Endothelial cell of umbilical vein (primary cell): ENCODE results near the gene AMER2. TPM values are rescaled to one million over a fixed set of nuclear protein-coding genes. Genes with fewer than 3 reads are reported as not detected.

Source experiments
- BruUV-seq: library from RNA; stranded (reverse); fragments of 400-500 nt; replicated peaks from 2 replicates; lab custom pipeline; 2021; lab: Mats Ljungman, UMichigan
- CTCF ChIA-PET: fragments of 300-600, 350-600 bp; sonication (Branson Sonifier 250); formaldehyde crosslinking; loops from one replicate; lab custom pipeline; 2021; ENCODE audit warnings: antibody characterized with exemption, inconsistent platforms; lab: Charles Lee
- POLR2A ChIA-PET: fragments of 300-600, 350-600 bp; sonication (Branson Sonifier 250); formaldehyde crosslinking; loops from one replicate; lab custom pipeline; 2021; ENCODE audit warnings: antibody characterized with exemption, inconsistent platforms; lab: Charles Lee
- DNase-seq: peaks from one replicate; pipeline ENCODE4 v3.0.0-alpha.2; 2011; ENCODE audit warnings: low read depth, low spot score
- FAIRE-seq: peaks from 2 replicates; lab custom pipeline; 2011; peaks lifted over from hg19 to GRCh38; lab: Jason Lieb, UNC
- H2AFZ ChIP-seq: 2 replicates; pipeline ENCODE4 v1.6.0; 2012; ENCODE audit warnings: low read depth, low read length, control low read depth, inconsistent platforms
- H3K27ac ChIP-seq: 2 replicates; pipeline ENCODE4 v1.5.1; 2011; ENCODE audit warnings: low read depth, mild to moderate bottlenecking, control low read depth, low read length, moderate library complexity; ENCODE audit not compliant: insufficient read depth
- H3K27me3 ChIP-seq, 2 experiments: 2 replicates each; pipeline versions ENCODE4 v1.6.0 to v1.6.1; 2011; ENCODE audit warnings: low read length in 2 of 2, mixed read lengths in 1 of 2; ENCODE audit not compliant: control insufficient read depth in 2 of 2, insufficient read depth in 2 of 2
- H3K36me3 ChIP-seq, 2 experiments: 2 replicates in 1 of 2; 3 replicates in 1 of 2; pipeline ENCODE4 v1.5.1; 2011; ENCODE audit warnings: low read length in 2 of 2, mild to moderate bottlenecking in 1 of 2, moderate library complexity in 1 of 2; ENCODE audit not compliant: control insufficient read depth in 2 of 2, insufficient read depth in 2 of 2; ENCODE audit errors: extremely low read depth in 1 of 2
- H3K4me1 ChIP-seq: 3 replicates; pipeline ENCODE4 v1.5.1; 2011; ENCODE audit warnings: mild to moderate bottlenecking, low read length; ENCODE audit not compliant: control insufficient read depth, insufficient read depth; ENCODE audit errors: extremely low read depth
- H3K4me2 ChIP-seq: 2 replicates; pipeline ENCODE4 v1.6.1; 2011; ENCODE audit warnings: low read length, control low read depth, mixed read lengths; ENCODE audit not compliant: insufficient read depth
- H3K4me3 ChIP-seq, 3 experiments: fragments of 200-600 bp in 1 of 3; sonication (generic), shearing (Covaris generic) in 1 of 3; replicated peaks in 1 of 3; 2 replicates each; pipeline ENCODE4 v1.5.1; 2011 to 2016; ENCODE audit warnings: control low read depth in 3 of 3, low read length in 3 of 3, mild to moderate bottlenecking in 2 of 3, inconsistent platforms in 1 of 3, low read depth in 1 of 3, moderate library complexity in 1 of 3; ENCODE audit not compliant: insufficient read depth in 1 of 3
- H3K79me2 ChIP-seq: 2 replicates; pipeline ENCODE4 v1.6.0; 2012; ENCODE audit warnings: low read length, inconsistent platforms; ENCODE audit not compliant: control insufficient read depth, insufficient read depth
- H3K9ac ChIP-seq: replicated peaks from 2 replicates; pipeline ENCODE3; 2011; ENCODE audit warnings: low read length, control low read depth; ENCODE audit not compliant: insufficient read depth; ENCODE audit errors: extremely low read depth
- H3K9me1 ChIP-seq: replicated peaks from 3 replicates; pipeline ENCODE4 v1.6.0; 2011; ENCODE audit warnings: mild to moderate bottlenecking, low read length; ENCODE audit not compliant: control insufficient read depth, insufficient read depth; ENCODE audit errors: extremely low read depth
- H3K9me3 ChIP-seq: replicated peaks from 2 replicates; pipeline ENCODE4 v1.5.1; 2012; ENCODE audit warnings: low read length, inconsistent platforms; ENCODE audit not compliant: control insufficient read depth, insufficient read depth
- H4K20me1 ChIP-seq: replicated peaks from 2 replicates; pipeline ENCODE3; 2011; ENCODE audit warnings: mild to moderate bottlenecking, low read length; ENCODE audit not compliant: control insufficient read depth, insufficient read depth; ENCODE audit errors: extremely low read depth
- EZH2 ChIP-seq: IDR thresholded peaks from 2 replicates; pipeline ENCODE4 v1.6.1; 2012; ENCODE audit warnings: borderline replicate concordance, low read depth, mild to moderate bottlenecking, moderate library complexity, low read length, inconsistent platforms; ENCODE audit not compliant: severe bottlenecking
- FOS ChIP-seq: IDR thresholded peaks from 2 replicates; pipeline ENCODE4 v1.6.1; 2011; ENCODE audit warnings: mild to moderate bottlenecking, low read length, moderate library complexity, borderline replicate concordance; ENCODE audit not compliant: insufficient read depth
- GATA2 ChIP-seq: IDR thresholded peaks from 2 replicates; pipeline ENCODE4 v1.7.0; 2011; ENCODE audit warnings: low read depth, mild to moderate bottlenecking, moderate library complexity, mixed read lengths, low read length; ENCODE audit not compliant: insufficient read length, insufficient read depth
- JUN ChIP-seq: IDR thresholded peaks from 2 replicates; pipeline ENCODE4 v1.6.1; 2011; ENCODE audit warnings: borderline replicate concordance, low read depth; ENCODE audit not compliant: insufficient read length, insufficient read depth
- MYC ChIP-seq: IDR thresholded peaks from one replicate; pipeline ENCODE4 v1.6.1; 2011; ENCODE audit warnings: mild to moderate bottlenecking, low read depth, low read length
- POLR2A ChIP-seq: IDR thresholded peaks from 2 replicates; pipeline ENCODE4 v1.6.1; 2012; ENCODE audit warnings: low read depth, mild to moderate bottlenecking, control low read depth, low read length
- POLR2AphosphoS5 ChIP-seq: IDR thresholded peaks from 2 replicates; pipeline ENCODE4 v1.6.1; 2012; ENCODE audit warnings: low read depth, mild to moderate bottlenecking, control low read depth, low read length, moderate library complexity; ENCODE audit not compliant: insufficient read depth
- dilution Hi-C: fragments of 300-500 bp; cut with MboI; formaldehyde crosslinking; loops from one replicate; pipeline ENCODE4 v1.15.0; 2019; ENCODE audit warnings: low sequenced_read_pairs; ENCODE audit not compliant: extremely low pct_ligation_motif_present
- intact Hi-C: fragments of 100-400 bp; cut with micrococcal nuclease; formaldehyde crosslinking; loops from one replicate; pipeline ENCODE4 v1.10.0; 2022
- polyA plus RNA-seq, 4 experiments: library from polyadenylated mRNA; depleted of rRNA in 3 of 4; stranded (reverse) in 3 of 4; unstranded in 1 of 4; fragments of >200 nt; gene quantifications; 2 replicates each; pipeline versions ENCODE4 v1.2.1 to v1.2.3, GENCODE V29; 2011 to 2012; ENCODE audit warnings: missing spikeins in 1 of 4
- total RNA-seq: library from RNA; stranded (reverse); gene quantifications from 2 replicates; pipeline ENCODE4 v1.2.3, GENCODE V29; 2021
- TF ChIP-seq, protein P1 (sequence below), 2 donors: IDR thresholded peaks; 1 replicate in 1 of 2; 2 replicates in 1 of 2; pipeline ENCODE4 v1.5.1; 2011; ENCODE audit warnings: low read length in 2 of 2, mild to moderate bottlenecking in 2 of 2, moderate library complexity in 2 of 2, control low read depth in 1 of 2, inconsistent platforms in 1 of 2, low read depth in 1 of 2; ENCODE audit not compliant: insufficient read depth in 1 of 2; ENCODE audit errors: extremely low read depth in 1 of 2

The AMER2 gene
- total and polyA plus RNA-seq, 2 donors (not counting 3 experiments of a cell fraction or from before 2014, with no cell fraction given), result not detected

DNA sequence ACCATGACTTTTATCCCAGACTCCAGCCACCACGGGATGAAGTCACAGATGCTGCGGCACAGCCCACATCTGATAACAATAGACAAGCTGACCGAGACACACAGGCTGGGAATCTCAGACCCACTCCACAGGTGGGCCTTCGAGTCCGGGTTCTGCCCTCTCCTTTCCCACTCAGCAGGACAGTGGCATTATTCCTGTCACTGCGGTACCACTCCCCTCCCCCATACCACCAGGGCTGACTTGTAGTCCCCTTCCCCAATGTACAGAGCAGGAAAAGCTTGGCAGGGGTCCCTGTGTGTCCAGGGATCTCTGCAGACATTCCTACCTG lies 179 bp upstream of the AMER2 start:
- intact Hi-C loops (no loop called here), dilution Hi-C loops (no loop called here)
- Histone ChIP-seq H3K4me2 (no peak overlapping the region), H4K20me1 (no peaks in the 10 kb centered on the region), H3K36me3 (no peaks in the 10 kb centered on the region), H3K79me2 (no peaks in the 10 kb centered on the region), H3K27me3 (peaks cover 32 to 61% of the 10 kb centered on the region in 2 experiments), H2AFZ (no peak overlapping the region), H3K4me1 (no peaks in the 10 kb centered on the region), H3K27ac (no peak overlapping the region), H3K9me3 (no peaks in the 10 kb centered on the region), H3K9ac (no peak overlapping the region), H3K9me1 (no peaks in the 10 kb centered on the region), H3K4me3 (no peak overlapping the region)
- ChIA-PET CTCF (no interaction called here), POLR2A (no interaction called here)
- BruUV-seq, result no TSS peak
- DNase-seq (no peak), FAIRE-seq (no peak)
- TF ChIP-seq EZH2 (no peak), POLR2A (no peak), FOS (no peak), GATA2 (no peak), JUN (no peak), POLR2AphosphoS5 (no peak)
- TF ChIP-seq, protein P1, sequence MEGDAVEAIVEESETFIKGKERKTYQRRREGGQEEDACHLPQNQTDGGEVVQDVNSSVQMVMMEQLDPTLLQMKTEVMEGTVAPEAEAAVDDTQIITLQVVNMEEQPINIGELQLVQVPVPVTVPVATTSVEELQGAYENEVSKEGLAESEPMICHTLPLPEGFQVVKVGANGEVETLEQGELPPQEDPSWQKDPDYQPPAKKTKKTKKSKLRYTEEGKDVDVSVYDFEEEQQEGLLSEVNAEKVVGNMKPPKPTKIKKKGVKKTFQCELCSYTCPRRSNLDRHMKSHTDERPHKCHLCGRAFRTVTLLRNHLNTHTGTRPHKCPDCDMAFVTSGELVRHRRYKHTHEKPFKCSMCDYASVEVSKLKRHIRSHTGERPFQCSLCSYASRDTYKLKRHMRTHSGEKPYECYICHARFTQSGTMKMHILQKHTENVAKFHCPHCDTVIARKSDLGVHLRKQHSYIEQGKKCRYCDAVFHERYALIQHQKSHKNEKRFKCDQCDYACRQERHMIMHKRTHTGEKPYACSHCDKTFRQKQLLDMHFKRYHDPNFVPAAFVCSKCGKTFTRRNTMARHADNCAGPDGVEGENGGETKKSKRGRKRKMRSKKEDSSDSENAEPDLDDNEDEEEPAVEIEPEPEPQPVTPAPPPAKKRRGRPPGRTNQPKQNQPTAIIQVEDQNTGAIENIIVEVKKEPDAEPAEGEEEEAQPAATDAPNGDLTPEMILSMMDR (IDR thresholded peaks at IDR 0.05; ENCODE audit: extremely low read depth in 1 of 2, insufficient read depth in 1 of 2, low read depth in 1 of 2, low read length in 2 of 2), result no peak

DNA sequence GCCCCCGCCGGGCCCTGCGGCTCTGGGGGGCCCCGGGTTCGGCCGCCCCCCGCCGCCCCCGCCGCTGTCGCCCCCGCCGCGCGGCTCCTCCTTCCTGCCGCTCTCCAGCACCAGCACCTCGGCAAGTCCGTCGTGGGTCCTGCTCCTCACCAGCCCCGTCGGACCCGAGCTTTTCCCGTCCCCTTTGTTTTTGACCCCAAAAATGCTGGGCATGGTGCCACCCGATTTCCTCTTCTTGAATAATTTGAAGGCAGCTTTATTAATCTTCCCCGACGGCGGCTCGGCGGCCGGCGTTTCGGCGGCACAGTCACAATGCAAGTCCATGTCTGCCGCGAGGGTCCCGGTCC lies 945 bp downstream of the AMER2 start:
- Histone ChIP-seq H3K79me2 (no peaks in the 10 kb centered on the region), H4K20me1 (no peaks in the 10 kb centered on the region), H3K4me2 (no peak overlapping the region), H3K4me3 (peak overlapping the region in 2 of 3 experiments; percentile 5 to 21), H3K4me1 (no peaks in the 10 kb centered on the region), H2AFZ (no peak overlapping the region), H3K9ac (no peak overlapping the region), H3K9me1 (no peaks in the 10 kb centered on the region), H3K27me3 (peaks cover 32 to 68% of the 10 kb centered on the region in 2 experiments), H3K9me3 (no peaks in the 10 kb centered on the region), H3K36me3 (no peaks in the 10 kb centered on the region), H3K27ac (no peak overlapping the region)
- dilution Hi-C loops (no loop called here), intact Hi-C loops (no loop called here)
- FAIRE-seq (no peak), DNase-seq (peak; percentile 4)
- BruUV-seq, result no TSS peak
- ChIA-PET POLR2A (no interaction called here), CTCF (no interaction called here)
- TF ChIP-seq FOS, result no peak
- TF ChIP-seq EZH2, result peak; percentile 94
- TF ChIP-seq MYC, result no peak
